Panc1 (cell line): ENCODE measurements around the gene FAM184B.

Experiments used
- POLR2AphosphoS5 ChIP-seq: IDR thresholded peaks from 2 replicates; pipeline ENCODE4 v1.6.1; 2012; ENCODE audit warnings: mild to moderate bottlenecking, low read depth, low read length, moderate library complexity
- TF ChIP-seq, protein P1 (sequence below): fragments of 450-650 bp; IDR thresholded peaks from 2 replicates; pipeline ENCODE4 v1.5.1; 2017; ENCODE audit warnings: mild to moderate bottlenecking

DNA sequence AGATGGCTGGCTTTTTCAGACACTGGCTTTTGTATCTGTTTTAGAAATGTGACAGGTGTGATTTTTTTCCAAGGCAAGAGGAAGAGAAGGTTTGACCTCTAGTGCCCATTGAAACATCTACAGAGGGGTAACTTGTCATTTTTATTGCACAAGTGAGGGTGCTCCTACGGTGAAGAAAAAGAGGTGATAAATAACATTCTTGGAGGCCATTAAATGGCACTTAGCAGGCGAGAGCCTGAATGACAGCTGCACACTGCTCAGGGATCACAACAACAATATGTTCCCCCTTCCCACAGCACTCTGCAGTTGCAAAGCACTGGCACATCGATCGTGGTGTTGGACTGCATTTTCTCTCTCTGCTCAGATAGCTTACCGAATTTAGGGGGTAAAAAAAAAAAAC is 22.9 kb downstream of the FAM184B start:
- TF ChIP-seq, protein P1, sequence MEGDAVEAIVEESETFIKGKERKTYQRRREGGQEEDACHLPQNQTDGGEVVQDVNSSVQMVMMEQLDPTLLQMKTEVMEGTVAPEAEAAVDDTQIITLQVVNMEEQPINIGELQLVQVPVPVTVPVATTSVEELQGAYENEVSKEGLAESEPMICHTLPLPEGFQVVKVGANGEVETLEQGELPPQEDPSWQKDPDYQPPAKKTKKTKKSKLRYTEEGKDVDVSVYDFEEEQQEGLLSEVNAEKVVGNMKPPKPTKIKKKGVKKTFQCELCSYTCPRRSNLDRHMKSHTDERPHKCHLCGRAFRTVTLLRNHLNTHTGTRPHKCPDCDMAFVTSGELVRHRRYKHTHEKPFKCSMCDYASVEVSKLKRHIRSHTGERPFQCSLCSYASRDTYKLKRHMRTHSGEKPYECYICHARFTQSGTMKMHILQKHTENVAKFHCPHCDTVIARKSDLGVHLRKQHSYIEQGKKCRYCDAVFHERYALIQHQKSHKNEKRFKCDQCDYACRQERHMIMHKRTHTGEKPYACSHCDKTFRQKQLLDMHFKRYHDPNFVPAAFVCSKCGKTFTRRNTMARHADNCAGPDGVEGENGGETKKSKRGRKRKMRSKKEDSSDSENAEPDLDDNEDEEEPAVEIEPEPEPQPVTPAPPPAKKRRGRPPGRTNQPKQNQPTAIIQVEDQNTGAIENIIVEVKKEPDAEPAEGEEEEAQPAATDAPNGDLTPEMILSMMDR: no peak
- TF ChIP-seq POLR2AphosphoS5: no peak
